Endothelial cell of umbilical vein (primary cell): Measurements from ENCODE around the gene FTO. TPM values are rescaled to one million over a fixed set of nuclear protein-coding genes. Genes with fewer than 3 reads are reported as not detected.

Source experiments
- BruUV-seq: library from RNA; stranded (reverse); fragments of 400-500 nt; replicated peaks from 2 replicates; lab custom pipeline; 2021; lab: Mats Ljungman, UMichigan
- CTCF ChIA-PET: fragments of 300-600, 350-600 bp; sonication (Branson Sonifier 250); formaldehyde crosslinking; loops from one replicate; lab custom pipeline; 2021; ENCODE audit warnings: antibody characterized with exemption, inconsistent platforms; lab: Charles Lee
- POLR2A ChIA-PET: fragments of 300-600, 350-600 bp; sonication (Branson Sonifier 250); formaldehyde crosslinking; loops from one replicate; lab custom pipeline; 2021; ENCODE audit warnings: antibody characterized with exemption, inconsistent platforms; lab: Charles Lee
- DNase-seq: peaks from one replicate; pipeline ENCODE4 v3.0.0-alpha.2; 2011; ENCODE audit warnings: low read depth, low spot score
- FAIRE-seq: peaks from 2 replicates; lab custom pipeline; 2011; peaks lifted over from hg19 to GRCh38; lab: Jason Lieb, UNC
- H2AFZ ChIP-seq: 2 replicates; pipeline ENCODE4 v1.6.0; 2012; ENCODE audit warnings: low read depth, low read length, control low read depth, inconsistent platforms
- H3K27ac ChIP-seq: 2 replicates; pipeline ENCODE4 v1.5.1; 2011; ENCODE audit warnings: low read depth, mild to moderate bottlenecking, control low read depth, low read length, moderate library complexity; ENCODE audit not compliant: insufficient read depth
- H3K27me3 ChIP-seq, 2 experiments: 2 replicates each; pipeline versions ENCODE4 v1.6.0 to v1.6.1; 2011; ENCODE audit warnings: low read length in 2 of 2, mixed read lengths in 1 of 2; ENCODE audit not compliant: control insufficient read depth in 2 of 2, insufficient read depth in 2 of 2
- H3K36me3 ChIP-seq, 2 experiments: 2 replicates in 1 of 2; 3 replicates in 1 of 2; pipeline ENCODE4 v1.5.1; 2011; ENCODE audit warnings: low read length in 2 of 2, mild to moderate bottlenecking in 1 of 2, moderate library complexity in 1 of 2; ENCODE audit not compliant: control insufficient read depth in 2 of 2, insufficient read depth in 2 of 2; ENCODE audit errors: extremely low read depth in 1 of 2
- H3K4me1 ChIP-seq: 3 replicates; pipeline ENCODE4 v1.5.1; 2011; ENCODE audit warnings: mild to moderate bottlenecking, low read length; ENCODE audit not compliant: control insufficient read depth, insufficient read depth; ENCODE audit errors: extremely low read depth
- H3K4me2 ChIP-seq: 2 replicates; pipeline ENCODE4 v1.6.1; 2011; ENCODE audit warnings: low read length, control low read depth, mixed read lengths; ENCODE audit not compliant: insufficient read depth
- H3K4me3 ChIP-seq, 3 experiments: fragments of 200-600 bp in 1 of 3; sonication (generic), shearing (Covaris generic) in 1 of 3; replicated peaks in 1 of 3; 2 replicates each; pipeline ENCODE4 v1.5.1; 2011 to 2016; ENCODE audit warnings: control low read depth in 3 of 3, low read length in 3 of 3, mild to moderate bottlenecking in 2 of 3, inconsistent platforms in 1 of 3, low read depth in 1 of 3, moderate library complexity in 1 of 3; ENCODE audit not compliant: insufficient read depth in 1 of 3
- H3K79me2 ChIP-seq: 2 replicates; pipeline ENCODE4 v1.6.0; 2012; ENCODE audit warnings: low read length, inconsistent platforms; ENCODE audit not compliant: control insufficient read depth, insufficient read depth
- H3K9ac ChIP-seq: replicated peaks from 2 replicates; pipeline ENCODE3; 2011; ENCODE audit warnings: low read length, control low read depth; ENCODE audit not compliant: insufficient read depth; ENCODE audit errors: extremely low read depth
- H3K9me1 ChIP-seq: replicated peaks from 3 replicates; pipeline ENCODE4 v1.6.0; 2011; ENCODE audit warnings: mild to moderate bottlenecking, low read length; ENCODE audit not compliant: control insufficient read depth, insufficient read depth; ENCODE audit errors: extremely low read depth
- H3K9me3 ChIP-seq: replicated peaks from 2 replicates; pipeline ENCODE4 v1.5.1; 2012; ENCODE audit warnings: low read length, inconsistent platforms; ENCODE audit not compliant: control insufficient read depth, insufficient read depth
- H4K20me1 ChIP-seq: replicated peaks from 2 replicates; pipeline ENCODE3; 2011; ENCODE audit warnings: mild to moderate bottlenecking, low read length; ENCODE audit not compliant: control insufficient read depth, insufficient read depth; ENCODE audit errors: extremely low read depth
- CTCF ChIP-seq, 2 donors: IDR thresholded peaks; 1 replicate in 1 of 2; 2 replicates in 1 of 2; pipeline ENCODE4 v1.5.1; 2011; ENCODE audit warnings: low read length in 2 of 2, mild to moderate bottlenecking in 2 of 2, moderate library complexity in 2 of 2, control low read depth in 1 of 2, inconsistent platforms in 1 of 2, low read depth in 1 of 2; ENCODE audit not compliant: insufficient read depth in 1 of 2; ENCODE audit errors: extremely low read depth in 1 of 2
- EZH2 ChIP-seq: IDR thresholded peaks from 2 replicates; pipeline ENCODE4 v1.6.1; 2012; ENCODE audit warnings: borderline replicate concordance, low read depth, mild to moderate bottlenecking, moderate library complexity, low read length, inconsistent platforms; ENCODE audit not compliant: severe bottlenecking
- FOS ChIP-seq: IDR thresholded peaks from 2 replicates; pipeline ENCODE4 v1.6.1; 2011; ENCODE audit warnings: mild to moderate bottlenecking, low read length, moderate library complexity, borderline replicate concordance; ENCODE audit not compliant: insufficient read depth
- GATA2 ChIP-seq: IDR thresholded peaks from 2 replicates; pipeline ENCODE4 v1.7.0; 2011; ENCODE audit warnings: low read depth, mild to moderate bottlenecking, moderate library complexity, mixed read lengths, low read length; ENCODE audit not compliant: insufficient read length, insufficient read depth
- JUN ChIP-seq: IDR thresholded peaks from 2 replicates; pipeline ENCODE4 v1.6.1; 2011; ENCODE audit warnings: borderline replicate concordance, low read depth; ENCODE audit not compliant: insufficient read length, insufficient read depth
- MYC ChIP-seq: IDR thresholded peaks from one replicate; pipeline ENCODE4 v1.6.1; 2011; ENCODE audit warnings: mild to moderate bottlenecking, low read depth, low read length
- POLR2A ChIP-seq: IDR thresholded peaks from 2 replicates; pipeline ENCODE4 v1.6.1; 2012; ENCODE audit warnings: low read depth, mild to moderate bottlenecking, control low read depth, low read length
- POLR2AphosphoS5 ChIP-seq: IDR thresholded peaks from 2 replicates; pipeline ENCODE4 v1.6.1; 2012; ENCODE audit warnings: low read depth, mild to moderate bottlenecking, control low read depth, low read length, moderate library complexity; ENCODE audit not compliant: insufficient read depth
- dilution Hi-C: fragments of 300-500 bp; cut with MboI; formaldehyde crosslinking; loops from one replicate; pipeline ENCODE4 v1.15.0; 2019; ENCODE audit warnings: low sequenced_read_pairs; ENCODE audit not compliant: extremely low pct_ligation_motif_present
- intact Hi-C: fragments of 100-400 bp; cut with micrococcal nuclease; formaldehyde crosslinking; loops from one replicate; pipeline ENCODE4 v1.10.0; 2022
- polyA plus RNA-seq, 4 experiments: library from polyadenylated mRNA; depleted of rRNA in 3 of 4; stranded (reverse) in 3 of 4; unstranded in 1 of 4; fragments of >200 nt; gene quantifications; 2 replicates each; pipeline versions ENCODE4 v1.2.1 to v1.2.3, GENCODE V29; 2011 to 2012; ENCODE audit warnings: missing spikeins in 1 of 4
- total RNA-seq: library from RNA; stranded (reverse); gene quantifications from 2 replicates; pipeline ENCODE4 v1.2.3, GENCODE V29; 2021
- TF ChIP-seq, protein P1 (sequence below): IDR thresholded peaks from 2 replicates; pipeline ENCODE4 v1.6.1; 2011; ENCODE audit not compliant: insufficient read depth, insufficient read length

The FTO gene
- total and polyA plus RNA-seq, 2 donors (not counting 3 experiments of a cell fraction or from before 2014, with no cell fraction given): 48.6 to 87.1 TPM

DNA sequence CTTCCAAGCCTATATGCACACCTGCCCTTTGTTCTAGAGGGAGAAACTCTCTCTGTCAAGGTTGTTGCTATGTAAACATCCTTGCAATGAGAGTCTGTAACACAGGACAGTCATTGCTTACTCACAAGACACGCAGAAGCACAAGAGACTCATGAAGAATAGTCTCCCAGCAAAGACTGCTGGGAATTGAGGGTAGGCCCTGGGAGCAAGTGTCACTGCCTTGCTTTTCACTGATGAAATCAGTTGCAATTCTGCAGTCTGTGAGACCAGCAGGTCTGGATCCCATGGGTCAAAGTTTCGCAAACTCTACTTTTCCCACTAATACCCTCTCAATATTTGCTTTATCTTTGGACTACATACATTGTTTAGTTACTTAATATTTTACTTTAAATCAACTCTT, 177.4 kb downstream of the FTO start:
- dilution Hi-C loops (no loop called here), intact Hi-C loops (no loop called here)
- FAIRE-seq (no peak), DNase-seq (no peak)
- H4K20me1 ChIP-seq: no peaks in the 10 kb centered on the region
- no peak overlapping the region for H3K27ac ChIP-seq
- no peaks in the 10 kb centered on the region for H3K79me2 ChIP-seq
- no peaks in the 10 kb centered on the region for H3K9me1 ChIP-seq
- no peaks in the 10 kb centered on the region for H3K27me3 ChIP-seq
- CTCF ChIA-PET: interaction anchor here (0.7 kb wide), 1 partner anchor 11 kb away, joined by 4 read pairs; no protein-coding TSS in a partner anchor
- H3K4me2 ChIP-seq: no peak overlapping the region
- TF ChIP-seq, protein P1, sequence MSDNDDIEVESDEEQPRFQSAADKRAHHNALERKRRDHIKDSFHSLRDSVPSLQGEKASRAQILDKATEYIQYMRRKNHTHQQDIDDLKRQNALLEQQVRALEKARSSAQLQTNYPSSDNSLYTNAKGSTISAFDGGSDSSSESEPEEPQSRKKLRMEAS: no peak
- no peak for TF ChIP-seq EZH2
- TF ChIP-seq JUN: no peak
- TF ChIP-seq MYC: no peak
- no peak for TF ChIP-seq POLR2A
- TF ChIP-seq CTCF (IDR thresholded peaks at IDR 0.05; ENCODE audit: extremely low read depth in 1 of 2, insufficient read depth in 1 of 2, low read depth in 1 of 2, low read length in 2 of 2): no peak
- no peak for TF ChIP-seq FOS
- TF ChIP-seq GATA2: no peak
- TF ChIP-seq POLR2AphosphoS5: no peak
- peaks cover 0 to 3% of the 10 kb centered on the region in 2 experiments for H3K36me3 ChIP-seq
- POLR2A ChIA-PET: no interaction called here
- H3K9ac ChIP-seq: no peak overlapping the region
- no peak overlapping the region for H3K4me3 ChIP-seq
- BruUV-seq: no TSS peak
- H2AFZ ChIP-seq: no peak overlapping the region
- no peaks in the 10 kb centered on the region for H3K4me1 ChIP-seq
- no peaks in the 10 kb centered on the region for H3K9me3 ChIP-seq
